Measurements from ENCODE around the gene DISC1.

- TF ChIP-seq POLR2AphosphoS5 (IDR thresholded peaks at IDR 0.05; ENCODE audit: low read depth): no peak
- TF ChIP-seq, protein P1, sequence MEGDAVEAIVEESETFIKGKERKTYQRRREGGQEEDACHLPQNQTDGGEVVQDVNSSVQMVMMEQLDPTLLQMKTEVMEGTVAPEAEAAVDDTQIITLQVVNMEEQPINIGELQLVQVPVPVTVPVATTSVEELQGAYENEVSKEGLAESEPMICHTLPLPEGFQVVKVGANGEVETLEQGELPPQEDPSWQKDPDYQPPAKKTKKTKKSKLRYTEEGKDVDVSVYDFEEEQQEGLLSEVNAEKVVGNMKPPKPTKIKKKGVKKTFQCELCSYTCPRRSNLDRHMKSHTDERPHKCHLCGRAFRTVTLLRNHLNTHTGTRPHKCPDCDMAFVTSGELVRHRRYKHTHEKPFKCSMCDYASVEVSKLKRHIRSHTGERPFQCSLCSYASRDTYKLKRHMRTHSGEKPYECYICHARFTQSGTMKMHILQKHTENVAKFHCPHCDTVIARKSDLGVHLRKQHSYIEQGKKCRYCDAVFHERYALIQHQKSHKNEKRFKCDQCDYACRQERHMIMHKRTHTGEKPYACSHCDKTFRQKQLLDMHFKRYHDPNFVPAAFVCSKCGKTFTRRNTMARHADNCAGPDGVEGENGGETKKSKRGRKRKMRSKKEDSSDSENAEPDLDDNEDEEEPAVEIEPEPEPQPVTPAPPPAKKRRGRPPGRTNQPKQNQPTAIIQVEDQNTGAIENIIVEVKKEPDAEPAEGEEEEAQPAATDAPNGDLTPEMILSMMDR (conservative IDR thresholded peaks at IDR 0.05; ENCODE audit: low read depth in 2 of 2): no peak
- TF ChIP-seq, protein P2, sequence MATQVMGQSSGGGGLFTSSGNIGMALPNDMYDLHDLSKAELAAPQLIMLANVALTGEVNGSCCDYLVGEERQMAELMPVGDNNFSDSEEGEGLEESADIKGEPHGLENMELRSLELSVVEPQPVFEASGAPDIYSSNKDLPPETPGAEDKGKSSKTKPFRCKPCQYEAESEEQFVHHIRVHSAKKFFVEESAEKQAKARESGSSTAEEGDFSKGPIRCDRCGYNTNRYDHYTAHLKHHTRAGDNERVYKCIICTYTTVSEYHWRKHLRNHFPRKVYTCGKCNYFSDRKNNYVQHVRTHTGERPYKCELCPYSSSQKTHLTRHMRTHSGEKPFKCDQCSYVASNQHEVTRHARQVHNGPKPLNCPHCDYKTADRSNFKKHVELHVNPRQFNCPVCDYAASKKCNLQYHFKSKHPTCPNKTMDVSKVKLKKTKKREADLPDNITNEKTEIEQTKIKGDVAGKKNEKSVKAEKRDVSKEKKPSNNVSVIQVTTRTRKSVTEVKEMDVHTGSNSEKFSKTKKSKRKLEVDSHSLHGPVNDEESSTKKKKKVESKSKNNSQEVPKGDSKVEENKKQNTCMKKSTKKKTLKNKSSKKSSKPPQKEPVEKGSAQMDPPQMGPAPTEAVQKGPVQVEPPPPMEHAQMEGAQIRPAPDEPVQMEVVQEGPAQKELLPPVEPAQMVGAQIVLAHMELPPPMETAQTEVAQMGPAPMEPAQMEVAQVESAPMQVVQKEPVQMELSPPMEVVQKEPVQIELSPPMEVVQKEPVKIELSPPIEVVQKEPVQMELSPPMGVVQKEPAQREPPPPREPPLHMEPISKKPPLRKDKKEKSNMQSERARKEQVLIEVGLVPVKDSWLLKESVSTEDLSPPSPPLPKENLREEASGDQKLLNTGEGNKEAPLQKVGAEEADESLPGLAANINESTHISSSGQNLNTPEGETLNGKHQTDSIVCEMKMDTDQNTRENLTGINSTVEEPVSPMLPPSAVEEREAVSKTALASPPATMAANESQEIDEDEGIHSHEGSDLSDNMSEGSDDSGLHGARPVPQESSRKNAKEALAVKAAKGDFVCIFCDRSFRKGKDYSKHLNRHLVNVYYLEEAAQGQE (IDR thresholded peaks at IDR 0.05; ENCODE audit: unreplicated experiment): no peak
- TF ChIP-seq STAT1 (IDR thresholded peaks at IDR 0.05; ENCODE audit: unreplicated experiment): no peak
- no peak for TF ChIP-seq CREB1 (CRISPR knock-in tag; IDR thresholded peaks at IDR 0.05; ENCODE audit: low read depth)
- TF ChIP-seq EZH2phosphoT487 (IDR thresholded peaks at IDR 0.05; ENCODE audit: unreplicated experiment): no peak
These were observed 13.2 kb downstream of the DISC1 start for GRCh38 chr1:231639819-231640218.
